GM18870 (cell line): Measurements from ENCODE around the gene TMEM131L.

Experiments
- ATAC-seq: cut with Tn5 transposase; IDR thresholded peaks from one replicate; pipeline ENCODE4 v1.9.1; 2021; ENCODE audit warnings: moderate library complexity; ENCODE audit not compliant: unreplicated experiment

The TMEM131L gene

DNA sequence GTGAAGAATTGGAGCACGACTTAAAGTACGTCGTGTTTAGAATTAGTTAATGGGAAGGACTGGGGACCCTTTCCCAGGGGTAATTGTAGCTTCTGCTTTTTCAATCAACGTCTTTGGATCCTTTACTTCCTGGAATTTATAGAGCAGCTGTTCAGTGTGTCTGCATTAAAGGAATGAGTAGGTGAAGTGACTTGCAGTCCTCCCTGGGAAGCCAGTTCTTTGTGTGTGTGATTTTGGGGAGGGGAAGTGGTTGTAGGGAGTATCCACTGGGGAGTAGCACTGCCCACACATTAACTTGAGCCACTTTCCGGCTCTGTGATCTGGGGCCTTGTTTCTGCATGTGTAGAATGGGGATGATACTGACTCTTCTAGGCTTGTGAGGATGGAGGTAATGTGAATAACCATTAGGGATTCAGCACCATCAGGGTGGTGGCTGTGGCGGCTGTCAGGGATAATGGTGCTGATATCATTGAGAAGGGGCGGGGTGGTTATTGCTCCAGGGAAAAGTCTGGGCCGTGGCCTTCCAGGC lies 54.7 kb downstream of the TMEM131L start:
- ATAC-seq: peak; percentile 33

- ATAC-seq: peak; percentile 20
These were observed 55.3 kb downstream of the TMEM131L start for GRCh38 chr4:153521478-153521877.

DNA sequence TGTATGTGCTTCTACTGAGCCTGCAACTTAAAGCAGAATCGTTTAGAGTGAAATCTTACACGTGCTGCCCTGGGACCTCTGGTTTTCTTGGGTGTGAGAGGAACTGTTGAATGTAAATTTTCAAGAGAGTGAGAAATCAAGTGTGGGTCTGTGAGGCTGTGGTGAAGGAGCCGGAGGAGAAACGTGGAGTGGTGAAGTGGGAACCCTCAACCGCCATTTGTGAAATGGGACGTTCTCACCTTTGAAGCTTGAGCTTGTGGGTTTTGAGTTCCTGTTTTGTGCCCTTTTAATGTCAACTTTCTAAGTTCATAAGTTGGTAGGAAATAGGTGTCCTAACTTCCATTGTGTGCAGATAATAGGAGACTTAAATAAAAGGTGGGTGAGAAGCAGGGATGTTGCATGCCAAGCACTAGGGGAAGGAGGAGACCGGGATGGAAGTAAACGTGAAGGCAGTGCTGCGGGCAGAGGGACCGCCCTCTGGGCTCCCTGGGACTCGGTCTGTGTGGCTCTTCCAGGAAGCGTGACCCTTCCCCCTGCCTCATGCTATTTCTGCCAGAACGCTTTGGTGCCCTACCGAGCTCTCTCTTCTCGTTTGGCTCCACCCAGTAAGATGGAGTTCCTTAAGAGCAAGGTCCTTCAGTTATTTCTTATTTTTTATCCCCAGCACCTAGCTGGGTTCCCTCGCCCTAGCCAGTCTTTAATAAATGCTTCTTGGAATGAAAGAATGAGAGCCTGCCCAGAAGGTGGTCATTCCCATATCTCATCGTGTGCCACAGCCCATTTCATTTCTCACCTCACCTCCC lies 56.0 kb downstream of the TMEM131L start:
- ATAC-seq: peak; percentile 29

- peak; percentile 50 for ATAC-seq
These were observed 56.6 kb downstream of the TMEM131L start for GRCh38 chr4:153522802-153523094.

- ATAC-seq: no peak
These were observed 57.1 kb downstream of the TMEM131L start for GRCh38 chr4:153523164-153523796.

GRCh38 chr4:153523941-153524386 lies 57.8 kb downstream of the TMEM131L start:
- no peak for ATAC-seq

- ATAC-seq: no peak
These were observed 58.5 kb downstream of the TMEM131L start for GRCh38 chr4:153524682-153525081.

- ATAC-seq: no peak
These were observed 61.5 kb downstream of the TMEM131L start for GRCh38 chr4:153527690-153528089.

DNA sequence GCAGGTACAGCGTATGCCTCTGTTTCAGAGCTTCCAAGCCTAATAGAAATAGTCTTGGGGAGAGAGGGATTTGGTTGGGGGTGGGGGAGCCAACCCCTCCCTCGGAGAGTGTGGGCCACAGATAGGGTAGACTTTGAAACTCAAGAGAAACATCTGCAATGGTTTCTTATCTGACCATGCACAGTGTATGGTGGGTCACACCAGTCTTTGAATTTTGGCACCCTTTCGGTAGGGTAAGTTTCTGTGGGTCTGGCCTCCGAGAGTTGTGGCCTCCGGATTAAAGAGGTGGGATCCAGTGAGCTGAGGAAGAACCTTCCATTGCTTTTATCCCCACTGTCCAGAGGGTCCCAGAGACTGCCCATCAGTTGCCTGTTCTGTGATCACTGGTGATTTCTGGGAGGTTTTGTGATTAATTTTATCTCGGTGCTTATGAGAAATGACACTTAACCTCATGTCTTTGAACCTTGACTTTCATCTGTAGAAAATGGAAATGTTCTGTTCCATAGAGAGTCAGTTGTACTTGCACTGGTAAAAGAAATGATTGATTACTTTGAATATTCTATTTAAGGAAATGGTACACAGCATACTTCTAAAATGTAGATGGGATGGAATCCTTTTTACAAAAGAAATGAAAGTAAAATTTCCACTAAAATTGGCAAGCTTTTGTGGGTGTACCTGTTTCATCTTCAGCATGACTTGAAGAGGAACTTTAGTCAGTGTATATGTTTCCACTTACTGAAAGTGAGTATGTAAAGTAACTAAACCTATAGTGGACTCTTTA lies 62.7 kb downstream of the TMEM131L start:
- peak; percentile 44 for ATAC-seq

DNA sequence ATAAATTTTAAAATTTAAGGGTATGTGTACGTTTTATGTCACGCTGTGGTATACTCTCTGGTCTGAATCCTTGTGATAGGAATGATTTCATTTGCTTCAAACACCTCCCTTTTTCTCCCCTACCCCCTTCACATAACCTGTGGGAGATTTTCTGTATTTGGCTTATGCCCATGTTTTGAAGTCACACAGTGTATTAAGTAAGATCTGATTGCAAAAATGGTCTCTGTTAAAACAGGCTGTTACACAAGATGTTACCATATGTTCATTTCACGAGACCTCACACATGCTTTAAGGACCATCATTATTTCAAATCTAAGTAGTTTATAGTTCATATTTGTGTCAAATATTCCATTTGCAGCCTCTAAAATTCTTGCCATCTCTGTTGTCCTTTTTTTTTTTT lies 63.5 kb downstream of the TMEM131L start:
- peak; percentile 1 for ATAC-seq

DNA sequence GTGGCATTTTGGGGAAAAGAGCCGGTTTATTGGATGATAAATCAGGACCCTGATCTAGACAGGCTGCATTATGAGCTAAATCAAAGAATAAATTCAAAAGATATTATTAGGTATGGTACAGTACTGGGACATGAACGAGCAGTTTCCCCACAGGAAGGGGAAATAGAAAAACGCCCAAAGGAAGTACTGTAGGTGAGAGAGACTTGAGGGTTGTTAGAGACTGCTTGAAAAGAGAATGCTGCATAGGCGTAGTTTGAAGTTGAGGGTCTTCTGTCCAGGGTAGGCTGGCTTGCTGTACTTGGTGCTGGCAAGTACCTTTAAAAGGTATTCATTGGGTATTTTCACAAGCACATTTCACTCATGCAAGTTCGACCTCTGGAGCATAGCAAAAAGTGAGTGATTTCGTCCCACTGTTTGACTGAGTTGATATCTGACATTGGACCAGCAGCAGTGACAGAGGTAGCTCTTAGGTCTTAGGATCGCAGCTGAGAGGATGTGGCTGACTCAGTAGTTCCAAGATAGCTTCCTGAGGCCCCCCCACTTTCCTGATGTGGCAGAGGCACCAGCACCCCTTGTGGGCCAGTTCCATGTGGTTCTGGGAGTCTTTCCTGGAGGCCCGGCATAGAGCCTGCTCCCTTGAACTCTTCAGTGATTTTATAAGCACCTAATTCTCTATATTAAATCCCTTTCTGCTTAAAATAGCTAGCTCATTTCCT lies 64.3 kb downstream of the TMEM131L start:
- no peak for ATAC-seq

- no peak for ATAC-seq
These were observed 64.8 kb downstream of the TMEM131L start for GRCh38 chr4:153531000-153531358.

DNA sequence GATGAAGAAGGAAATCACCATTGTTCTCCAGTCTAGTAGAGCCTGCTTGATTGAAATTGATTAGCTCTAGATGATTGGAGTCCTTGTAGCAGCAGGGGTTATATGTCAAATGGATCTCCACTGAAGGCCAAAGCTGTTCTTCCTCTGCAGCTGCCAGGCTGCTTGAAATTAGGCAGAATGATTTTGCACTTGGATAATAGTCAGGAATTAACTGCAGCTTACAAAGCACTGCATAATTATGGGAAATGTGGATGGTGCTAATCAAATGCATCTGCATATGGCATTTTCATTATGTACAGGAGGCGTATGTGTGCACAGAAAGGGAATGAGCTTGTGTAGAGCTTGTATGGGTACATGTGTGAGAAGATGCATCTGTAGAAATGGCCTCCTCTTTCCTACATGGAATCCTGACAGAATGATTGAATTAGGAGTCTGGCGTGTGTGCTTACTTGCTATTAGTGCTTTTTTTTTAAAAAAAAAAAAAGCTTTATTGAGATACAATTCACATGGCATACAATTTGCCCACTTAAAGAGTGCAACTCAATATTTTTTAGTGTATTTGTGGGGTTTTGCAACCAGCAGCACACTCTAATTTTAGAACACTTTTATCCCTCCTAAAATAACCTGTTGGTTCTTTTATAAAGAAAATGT lies 65.9 kb downstream of the TMEM131L start:
- no peak for ATAC-seq

DNA sequence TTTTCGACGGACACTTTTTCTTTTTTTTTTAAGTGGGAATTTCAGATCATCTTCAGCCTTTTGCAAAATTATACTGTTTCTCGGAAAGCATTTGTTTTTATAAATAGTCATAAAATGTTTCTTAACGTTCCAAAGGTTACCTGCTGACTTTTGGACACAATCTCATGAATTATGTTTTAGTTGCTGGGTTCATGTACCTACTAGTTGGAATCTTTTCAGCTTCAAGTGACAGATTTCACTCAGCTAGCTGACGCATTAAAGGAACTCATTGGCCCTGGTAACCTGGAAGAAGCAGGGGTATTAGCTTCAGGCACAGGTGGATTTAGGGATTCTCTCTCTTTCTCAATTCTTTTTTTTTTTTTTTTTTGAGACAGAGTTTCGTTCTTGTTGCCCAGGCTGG lies 66.5 kb downstream of the TMEM131L start:
- ATAC-seq: no peak

DNA sequence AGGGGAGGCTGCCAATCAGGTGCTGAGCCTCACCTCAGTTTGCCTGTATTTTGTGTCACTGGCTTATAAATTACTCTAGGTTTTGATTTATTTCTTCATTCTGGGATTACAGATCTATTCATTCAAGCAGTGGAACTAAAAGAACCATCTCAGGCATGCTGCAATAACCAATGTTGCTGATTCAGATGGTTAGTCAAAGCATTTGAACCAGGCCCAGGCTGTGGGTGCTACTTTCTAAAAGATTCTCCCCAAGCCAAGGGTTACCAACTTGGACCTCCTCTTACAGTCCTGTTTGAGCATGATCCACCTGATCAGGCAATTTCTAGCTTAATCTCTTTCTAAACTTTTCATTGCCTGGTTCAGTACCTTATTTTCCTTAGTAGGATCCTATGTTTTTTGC lies 67.2 kb downstream of the TMEM131L start:
- no peak for ATAC-seq

DNA sequence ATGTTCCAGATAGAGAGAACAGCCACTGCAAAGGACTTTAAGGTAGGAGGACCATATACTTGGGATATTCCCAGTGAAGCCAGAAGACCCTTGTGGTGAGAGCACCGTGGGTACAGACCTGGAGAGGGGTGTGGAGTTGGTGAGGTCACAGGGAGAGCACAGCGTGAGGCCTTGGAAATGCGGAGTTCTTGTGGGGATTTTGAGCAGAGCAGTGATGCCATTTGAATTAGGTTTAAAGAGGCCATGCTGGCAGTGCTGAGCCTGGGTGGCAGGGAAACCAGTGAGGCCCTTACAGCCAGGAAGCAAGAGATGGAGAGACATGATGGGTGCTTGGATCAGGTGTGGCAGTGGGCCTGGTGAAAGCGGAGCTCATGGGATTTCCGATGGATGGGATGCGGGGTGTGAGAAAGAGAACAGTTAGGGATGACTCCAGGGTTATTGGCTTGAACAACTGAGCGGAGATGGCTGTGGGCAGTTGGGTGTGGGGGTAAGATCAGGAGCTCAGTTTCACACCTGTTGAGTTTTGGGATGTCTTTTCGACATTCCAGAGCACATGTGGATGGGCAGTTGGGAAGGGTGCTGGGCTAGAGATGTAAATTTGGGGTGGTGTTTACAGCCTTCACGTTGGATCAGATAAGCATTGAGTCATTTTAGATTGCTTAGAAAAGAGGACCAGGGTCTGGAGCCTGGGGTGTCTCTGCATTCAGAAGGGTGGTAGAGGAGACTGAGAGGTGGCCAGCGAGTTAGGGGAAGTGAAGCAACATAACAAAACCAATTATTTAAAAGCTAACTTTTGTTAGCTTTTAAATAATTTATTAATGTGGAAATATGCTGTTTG lies 68.9 kb downstream of the TMEM131L start:
- ATAC-seq: no peak

- ATAC-seq: no peak
These were observed 69.8 kb downstream of the TMEM131L start for GRCh38 chr4:153535772-153536513.

DNA sequence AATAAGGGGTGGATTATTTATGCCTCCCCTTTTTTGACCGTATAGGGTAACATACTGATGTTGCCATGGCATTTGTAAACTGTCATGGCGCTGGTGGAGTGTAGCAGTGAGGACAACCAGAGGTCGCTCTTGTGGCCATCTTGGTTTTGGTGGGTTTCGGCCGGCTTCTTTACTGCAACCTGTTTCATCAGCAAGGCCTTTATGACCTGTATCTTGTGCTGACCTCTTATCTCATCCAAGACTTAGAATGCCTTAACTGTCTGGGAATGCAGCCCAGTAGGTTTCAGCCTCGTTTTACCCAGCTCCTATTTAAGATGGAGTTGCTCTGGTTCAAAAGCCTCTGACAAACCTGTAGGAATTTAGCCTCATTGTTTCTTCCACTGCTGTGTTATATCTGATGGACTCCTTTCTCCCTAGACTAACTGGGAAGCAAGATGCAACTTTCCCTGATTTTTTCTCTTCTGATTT lies 71.4 kb downstream of the TMEM131L start:
- no peak for ATAC-seq
